ENCODE measurements around the gene FAM229B. TPM values are rescaled to one million over a fixed set of nuclear protein-coding genes. Genes with fewer than 3 reads are reported as not detected.

FAM229B gene
- total and polyA plus RNA-seq, 9 donors: 23.4 to 58.2 (median 30.4) TPM

- 88 to 91% (median 91%) methylated on average over 2 of the region's 2 CpGs for WGBS, 3 donors
- no peak overlapping the region for H3K27ac ChIP-seq
- no peak for TF ChIP-seq EP300 (IDR thresholded peaks at IDR 0.05)
- no peak for TF ChIP-seq POLR2A (IDR thresholded peaks at IDR 0.05)
- TF ChIP-seq CTCF (IDR thresholded peaks at IDR 0.05): no peak
- no peaks in the 10 kb centered on the region for H3K27me3 ChIP-seq
- no peaks in the 10 kb centered on the region for H3K4me1 ChIP-seq (ENCODE audit: insufficient read depth)
- H3K9me3 ChIP-seq: no peaks in the 10 kb centered on the region
- no peaks in the 10 kb centered on the region for H3K36me3 ChIP-seq
- H3K4me3 ChIP-seq: no peak overlapping the region
- no peak for DNase-seq
- intact Hi-C loops (cut with DNase I): no loop called here
Measured at GRCh38 chr6:112141707-112142106, 54.3 kb downstream of the FAM229B start.

GRCh38 chr6:112144145-112144926 lies 56.9 kb downstream of the FAM229B start:
- no peaks in the 10 kb centered on the region for H3K36me3 ChIP-seq
- no peak for DNase-seq
- no peaks in the 10 kb centered on the region for H3K27me3 ChIP-seq
- H3K4me1 ChIP-seq (ENCODE audit: insufficient read depth): peaks cover 1% of the 10 kb centered on the region
- no peak overlapping the region for H3K4me3 ChIP-seq
- 77 to 88% (median 83%) methylated on average over 12 of the region's 12 CpGs for WGBS, 3 donors
- TF ChIP-seq EP300 (IDR thresholded peaks at IDR 0.05): no peak
- TF ChIP-seq POLR2A (IDR thresholded peaks at IDR 0.05): no peak
- TF ChIP-seq CTCF (IDR thresholded peaks at IDR 0.05): no peak
- H3K9me3 ChIP-seq: no peaks in the 10 kb centered on the region
- intact Hi-C loops (cut with DNase I): no loop called here
- H3K27ac ChIP-seq: no peak overlapping the region

GRCh38 chr6:112145080-112145573 lies 57.7 kb downstream of the FAM229B start:
- 94 to 97% (median 94%) methylated on average over 10 of the region's 10 CpGs for WGBS, 3 donors
- no peak for DNase-seq
- Histone ChIP-seq H3K4me3 (no peak overlapping the region), H3K27ac (no peak overlapping the region), H3K9me3 (no peaks in the 10 kb centered on the region), H3K27me3 (no peaks in the 10 kb centered on the region), H3K4me1 (ENCODE audit: insufficient read depth) (peaks cover 1% of the 10 kb centered on the region), H3K36me3 (no peaks in the 10 kb centered on the region)
- intact Hi-C loops (cut with DNase I): no loop called here
- TF ChIP-seq CTCF (IDR thresholded peaks at IDR 0.05) (no peak), EP300 (IDR thresholded peaks at IDR 0.05) (no peak), POLR2A (IDR thresholded peaks at IDR 0.05) (no peak)

GRCh38 chr6:112148103-112148502 lies 60.7 kb downstream of the FAM229B start:
- intact Hi-C loops (cut with DNase I): no loop called here
- WGBS, 3 donors: 88 to 95% (median 94%) methylated on average over 6 of the region's 6 CpGs

More at GRCh38 chr6:112148103-112148502, 60.7 kb downstream of the FAM229B start:
- H3K27ac ChIP-seq: no peak overlapping the region
- TF ChIP-seq CTCF (IDR thresholded peaks at IDR 0.05) (no peak), EP300 (IDR thresholded peaks at IDR 0.05) (no peak), POLR2A (IDR thresholded peaks at IDR 0.05) (no peak)
- no peaks in the 10 kb centered on the region for H3K36me3 ChIP-seq
- H3K27me3 ChIP-seq: no peaks in the 10 kb centered on the region
- H3K4me1 ChIP-seq (ENCODE audit: insufficient read depth): peaks cover 1% of the 10 kb centered on the region
- H3K4me3 ChIP-seq: no peak overlapping the region
- DNase-seq: no peak
- H3K9me3 ChIP-seq: no peaks in the 10 kb centered on the region

All from ovary (tissue), 9 donors.